Raji (cell line): ENCODE results near the gene DDIAS.

Source experiments
- POLR2A ChIP-seq: IDR thresholded peaks from 2 replicates; pipeline ENCODE4 v1.6.1; 2011; ENCODE audit warnings: low read depth, low read length, control low read depth; ENCODE audit not compliant: insufficient read depth

Gene DDIAS

DNA sequence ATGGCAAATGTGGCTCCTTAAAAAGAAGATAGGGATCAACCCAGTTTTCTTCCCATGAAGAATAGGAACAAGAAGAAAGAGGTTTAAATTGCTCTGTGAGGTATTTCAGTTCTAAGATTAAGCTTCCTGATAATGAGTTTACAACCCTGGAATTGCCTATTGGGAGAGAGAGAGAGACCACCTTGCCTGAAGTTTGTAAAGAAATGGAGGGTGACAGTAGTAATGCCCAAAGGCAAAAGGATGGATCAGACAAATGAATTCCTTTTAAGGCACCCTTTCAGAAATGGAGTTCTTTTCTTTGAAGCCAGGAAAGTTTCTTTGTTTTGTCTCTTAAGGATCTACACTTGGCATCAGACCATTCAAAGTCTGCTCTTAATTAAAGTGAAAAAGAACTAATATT is 74.3 kb downstream of the DDIAS start:
- TF ChIP-seq POLR2A, result no peak

GRCh38 chr11:82976786-82977185 is 75.2 kb downstream of the DDIAS start:
- TF ChIP-seq POLR2A, result no peak

DNA sequence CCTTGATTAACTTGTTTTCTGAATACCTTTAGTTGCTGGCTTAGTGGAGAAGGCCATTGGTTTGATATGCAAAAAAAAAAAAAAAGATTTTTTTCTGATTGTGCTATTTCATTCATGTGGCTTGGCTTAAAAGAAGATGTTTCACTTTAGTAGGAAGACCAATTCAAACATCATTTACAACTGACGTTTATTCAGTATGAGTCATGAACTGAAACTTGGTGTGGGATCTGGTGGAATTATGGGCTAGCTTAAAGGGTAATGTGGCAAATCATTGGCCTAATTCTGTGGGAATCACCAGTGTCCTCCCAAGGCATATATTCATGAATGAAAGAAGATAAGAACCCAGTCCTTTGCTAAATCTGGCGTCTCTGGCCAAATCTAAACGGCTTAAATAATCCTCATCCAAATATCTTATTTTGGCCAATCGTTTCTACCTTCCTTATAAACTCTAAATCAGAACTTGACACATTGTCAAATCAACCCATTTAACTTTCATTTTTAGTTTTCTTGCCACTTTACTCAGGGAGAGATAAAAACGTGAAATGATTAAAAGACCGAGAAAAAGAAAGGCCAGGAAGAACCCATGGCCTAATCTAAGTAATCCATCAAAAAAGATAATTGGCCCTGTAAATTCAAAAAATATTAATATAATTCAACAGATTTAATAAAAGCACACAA is 77.0 kb downstream of the DDIAS start:
- TF ChIP-seq POLR2A, result no peak

DNA sequence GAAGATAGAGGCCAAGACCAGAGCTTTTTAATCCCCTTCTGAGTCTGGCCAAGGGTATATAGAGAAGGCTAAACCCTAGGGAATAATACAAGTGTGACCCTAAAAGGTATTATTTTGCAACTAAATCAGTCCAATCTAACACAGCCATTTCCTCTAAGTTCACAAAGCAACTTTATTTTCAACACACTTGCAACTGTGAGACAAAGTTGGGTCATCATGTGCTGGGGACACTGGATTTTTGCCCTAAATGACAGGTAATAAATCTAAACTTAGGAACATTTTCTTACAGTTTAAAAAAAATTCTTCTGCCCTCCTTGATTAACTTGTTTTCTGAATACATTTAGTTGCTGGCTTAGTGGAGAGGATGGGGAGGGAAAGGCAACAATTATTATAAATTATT is 78.3 kb downstream of the DDIAS start:
- no peak for TF ChIP-seq POLR2A

GRCh38 chr11:82980292-82980691 is 78.8 kb downstream of the DDIAS start:
- TF ChIP-seq POLR2A, result no peak

- no peak for TF ChIP-seq POLR2A
Measured at GRCh38 chr11:82980947-82981346, 79.4 kb downstream of the DDIAS start.

DNA sequence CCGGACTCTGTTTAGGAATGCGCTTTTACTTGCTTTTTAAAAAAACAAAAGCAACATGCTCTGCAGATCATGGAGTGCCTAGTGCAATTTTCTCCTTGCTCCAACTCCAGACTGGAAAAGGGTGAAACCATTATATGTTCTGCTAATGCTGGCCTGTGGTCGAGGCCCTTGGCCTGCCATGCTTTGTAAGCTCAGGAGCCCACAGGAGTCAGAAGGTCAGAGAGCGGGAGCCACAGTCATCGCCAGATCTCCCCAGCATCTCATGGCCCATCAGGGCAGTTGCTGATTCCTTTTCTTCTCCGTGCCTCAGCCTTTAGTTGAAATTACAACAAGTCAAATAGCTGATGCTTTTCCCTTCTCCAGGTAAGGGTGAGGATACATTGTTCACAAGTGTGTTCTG is 80.3 kb downstream of the DDIAS start:
- no peak for TF ChIP-seq POLR2A
